NCI-H1048 (cell line): Measurements from ENCODE around the gene STPG1.
A peak's percentile ranks its signal among the peaks of the same experiment; 100 is the strongest.

Experiments
- DNase-seq: peaks from one replicate; lab custom pipeline; 2025; lab: John Stamatoyannopoulos, UW

STPG1 gene

GRCh38 chr1:24341260-24341659 lies 72.3 kb downstream of the STPG1 start:
- no peak for DNase-seq

GRCh38 chr1:24340770-24341169 lies 72.8 kb downstream of the STPG1 start:
- no peak for DNase-seq

- no peak for DNase-seq
These were observed 73.6 kb downstream of the STPG1 start for GRCh38 chr1:24339996-24340395.

- DNase-seq: no peak
These were observed 75.1 kb downstream of the STPG1 start for GRCh38 chr1:24338447-24338846.

- DNase-seq: no peak
These were observed 76.1 kb downstream of the STPG1 start for GRCh38 chr1:24337455-24337854.

- no peak for DNase-seq
These were observed 77.5 kb downstream of the STPG1 start for GRCh38 chr1:24336075-24336474.

- DNase-seq: no peak
These were observed 81.5 kb downstream of the STPG1 start for GRCh38 chr1:24331961-24332673.

GRCh38 chr1:24329797-24330543 lies 83.6 kb downstream of the STPG1 start:
- no peak for DNase-seq

- DNase-seq: no peak
These were observed 84.3 kb downstream of the STPG1 start for GRCh38 chr1:24329331-24329730.

- no peak for DNase-seq
These were observed 85.7 kb downstream of the STPG1 start for GRCh38 chr1:24327891-24328290.

GRCh38 chr1:24327486-24327885 lies 86.1 kb downstream of the STPG1 start:
- no peak for DNase-seq

GRCh38 chr1:24325587-24326449 lies 87.8 kb downstream of the STPG1 start:
- DNase-seq: no peak

GRCh38 chr1:24324903-24325302 lies 88.7 kb downstream of the STPG1 start:
- DNase-seq: no peak

- no peak for DNase-seq
These were observed 90.3 kb downstream of the STPG1 start for GRCh38 chr1:24323281-24323680.

- DNase-seq: no peak
These were observed 91.0 kb downstream of the STPG1 start for GRCh38 chr1:24322470-24323177.

- peak; percentile 70 for DNase-seq
These were observed 91.7 kb downstream of the STPG1 start for GRCh38 chr1:24321697-24322469.

- no peak for DNase-seq
These were observed 92.5 kb downstream of the STPG1 start for GRCh38 chr1:24321126-24321525.

GRCh38 chr1:24319962-24320361 lies 93.6 kb downstream of the STPG1 start:
- DNase-seq: no peak

- peak; percentile 34 for DNase-seq
These were observed 94.2 kb downstream of the STPG1 start, which contains the start of gene GRHL3 for GRCh38 chr1:24319312-24319863. Gene GRHL3, plus strand, starts transcription at chr1:24319357. Its CDS starts 195 bp downstream, at chr1:24319552.

- DNase-seq: no peak
These were observed 94.8 kb downstream of the STPG1 start for GRCh38 chr1:24318615-24319311.
